ENCODE results near the gene MTIF2. TPM values are rescaled to one million over a fixed set of nuclear protein-coding genes. Genes with fewer than 3 reads are reported as not detected.
"Not testable (repeated sequence)": the region's sequence is repeated elsewhere in the genome, so short reads cannot be mapped to it uniquely, and the experiment has no call there.

MTIF2 gene
- total and polyA plus RNA-seq, 2 donors (not counting 3 experiments of a cell fraction or from before 2014, with no cell fraction given), result 9.3 to 26.9 TPM

DNA sequence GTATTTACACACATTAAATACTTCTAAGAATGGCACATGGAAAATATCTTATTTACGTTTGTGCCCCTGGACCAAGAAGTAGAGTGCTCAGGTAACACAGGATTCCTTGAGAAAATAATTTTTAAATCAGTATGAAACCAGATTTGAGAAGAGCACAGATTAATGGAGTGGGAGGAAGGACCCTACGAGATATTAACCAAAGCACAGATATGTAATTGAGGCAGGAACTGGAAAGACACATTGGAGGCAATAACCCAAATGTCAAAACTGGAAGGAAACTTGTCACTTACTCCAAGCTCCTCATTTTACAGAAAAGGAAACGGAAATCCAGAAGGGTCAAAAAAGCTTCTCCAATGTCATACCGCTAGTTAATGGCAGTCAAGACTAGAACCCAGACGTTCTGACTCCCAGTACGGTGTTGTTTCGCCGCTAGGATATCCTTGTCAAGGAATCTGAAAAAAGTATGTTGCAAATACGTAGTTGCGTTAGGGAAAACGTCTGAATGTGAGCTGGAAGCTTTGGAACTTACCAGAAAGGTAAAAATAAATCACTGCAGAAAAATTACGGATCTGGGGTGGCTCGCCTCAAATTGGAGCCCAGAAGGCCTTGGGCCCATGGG, 634 bp downstream of the MTIF2 start:
- TSS peak; percentile 84 for BruUV-seq (replicated peaks)
- FAIRE-seq, result no peak

DNA sequence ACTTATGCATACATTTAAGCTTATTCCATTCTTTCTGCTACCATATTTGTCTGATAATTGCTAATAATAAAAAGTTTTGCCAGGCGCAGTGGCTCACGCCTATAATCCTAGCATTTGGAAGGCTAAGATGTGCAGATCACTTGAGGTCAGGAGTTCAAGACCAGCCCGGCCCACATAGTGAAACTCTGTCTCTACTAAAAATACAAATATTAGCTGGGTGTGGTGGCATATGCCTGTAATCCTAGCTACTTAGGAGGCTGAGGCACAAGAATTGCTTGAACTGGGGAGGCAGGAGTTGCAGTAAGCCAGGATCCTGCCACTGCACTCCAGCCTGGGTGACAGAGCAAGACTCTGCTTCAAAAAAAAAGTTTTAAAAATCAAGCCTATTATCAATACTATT, 9.4 kb downstream of the MTIF2 start:
- H3K4me3 ChIP-seq (replicated peaks in 1 of 3; ENCODE audit: insufficient read depth in 1 of 3, low read depth in 1 of 3, low read length in 3 of 3); H3K36me3 ChIP-seq (ENCODE audit: control insufficient read depth in 2 of 2, extremely low read depth in 1 of 2, insufficient read depth in 2 of 2, low read length in 2 of 2); intact Hi-C loops (cut with micrococcal nuclease); H3K4me2 ChIP-seq (ENCODE audit: insufficient read depth, low read length); H2AFZ ChIP-seq (ENCODE audit: low read depth, low read length); H3K9me3 ChIP-seq (replicated peaks; ENCODE audit: control insufficient read depth, insufficient read depth, low read length); H3K27me3 ChIP-seq (ENCODE audit: control insufficient read depth in 2 of 2, insufficient read depth in 2 of 2, low read length in 2 of 2); H4K20me1 ChIP-seq (replicated peaks; ENCODE audit: control insufficient read depth, extremely low read depth, insufficient read depth, low read length); H3K9me1 ChIP-seq (replicated peaks; ENCODE audit: control insufficient read depth, extremely low read depth, insufficient read depth, low read length); FAIRE-seq; H3K27ac ChIP-seq (ENCODE audit: insufficient read depth, low read depth, low read length); POLR2A ChIA-PET; H3K79me2 ChIP-seq (ENCODE audit: control insufficient read depth, insufficient read depth, low read length); BruUV-seq (replicated peaks); H3K9ac ChIP-seq (replicated peaks; ENCODE audit: extremely low read depth, insufficient read depth, low read length); DNase-seq (ENCODE audit: low read depth, low spot score); dilution Hi-C loops (cut with MboI; ENCODE audit: extremely low pct_ligation_motif_present, low sequenced_read_pairs); H3K4me1 ChIP-seq (ENCODE audit: control insufficient read depth, extremely low read depth, insufficient read depth, low read length): not testable (repeated sequence)
- CTCF ChIA-PET, result interaction anchor here (0.6 to 3.4 kb wide), 4 partner anchors 12 to 360 kb away, joined by 3 to 13 read pairs (median 4); no protein-coding TSS in a partner anchor

More for the DNA sequence above, 634 bp downstream of the MTIF2 start:
- no peaks in the 10 kb centered on the region for H3K9me1 ChIP-seq (replicated peaks; ENCODE audit: control insufficient read depth, extremely low read depth, insufficient read depth, low read length)
- peak overlapping the region; percentile 7 for H3K27ac ChIP-seq (ENCODE audit: insufficient read depth, low read depth, low read length)
- no peak for TF ChIP-seq GATA2 (IDR thresholded peaks at IDR 0.05; ENCODE audit: insufficient read depth, insufficient read length, low read depth, low read length)
- no peak for TF ChIP-seq EZH2 (IDR thresholded peaks at IDR 0.05; ENCODE audit: borderline replicate concordance, low read depth, low read length, severe bottlenecking)
- no peak for TF ChIP-seq JUN (IDR thresholded peaks at IDR 0.05; ENCODE audit: borderline replicate concordance, insufficient read depth, insufficient read length, low read depth)
- TF ChIP-seq MYC (IDR thresholded peaks at IDR 0.05; ENCODE audit: low read depth, low read length), result no peak
- TF ChIP-seq MAX (IDR thresholded peaks at IDR 0.05; ENCODE audit: insufficient read depth, insufficient read length), result no peak
- no peak for TF ChIP-seq FOS (IDR thresholded peaks at IDR 0.05; ENCODE audit: borderline replicate concordance, insufficient read depth, low read length)
- TF ChIP-seq, protein P1, sequence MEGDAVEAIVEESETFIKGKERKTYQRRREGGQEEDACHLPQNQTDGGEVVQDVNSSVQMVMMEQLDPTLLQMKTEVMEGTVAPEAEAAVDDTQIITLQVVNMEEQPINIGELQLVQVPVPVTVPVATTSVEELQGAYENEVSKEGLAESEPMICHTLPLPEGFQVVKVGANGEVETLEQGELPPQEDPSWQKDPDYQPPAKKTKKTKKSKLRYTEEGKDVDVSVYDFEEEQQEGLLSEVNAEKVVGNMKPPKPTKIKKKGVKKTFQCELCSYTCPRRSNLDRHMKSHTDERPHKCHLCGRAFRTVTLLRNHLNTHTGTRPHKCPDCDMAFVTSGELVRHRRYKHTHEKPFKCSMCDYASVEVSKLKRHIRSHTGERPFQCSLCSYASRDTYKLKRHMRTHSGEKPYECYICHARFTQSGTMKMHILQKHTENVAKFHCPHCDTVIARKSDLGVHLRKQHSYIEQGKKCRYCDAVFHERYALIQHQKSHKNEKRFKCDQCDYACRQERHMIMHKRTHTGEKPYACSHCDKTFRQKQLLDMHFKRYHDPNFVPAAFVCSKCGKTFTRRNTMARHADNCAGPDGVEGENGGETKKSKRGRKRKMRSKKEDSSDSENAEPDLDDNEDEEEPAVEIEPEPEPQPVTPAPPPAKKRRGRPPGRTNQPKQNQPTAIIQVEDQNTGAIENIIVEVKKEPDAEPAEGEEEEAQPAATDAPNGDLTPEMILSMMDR (IDR thresholded peaks at IDR 0.05; ENCODE audit: extremely low read depth in 1 of 2, insufficient read depth in 1 of 2, low read depth in 1 of 2, low read length in 2 of 2), result no peak
- TF ChIP-seq POLR2AphosphoS5 (IDR thresholded peaks at IDR 0.05; ENCODE audit: insufficient read depth, low read depth, low read length), result no peak
- no peak for TF ChIP-seq POLR2A (IDR thresholded peaks at IDR 0.05; ENCODE audit: low read depth, low read length)
- peak overlapping the region; percentile 13 to 78 (median 58) for H3K4me3 ChIP-seq (replicated peaks in 1 of 3; ENCODE audit: insufficient read depth in 1 of 3, low read depth in 1 of 3, low read length in 3 of 3)
- ChIA-PET CTCF (interaction anchor here (0.8 to 1.6 kb wide), 4 partner anchors 10 to 369 kb away, joined by 3 to 4 read pairs (median 4); partner anchors contain the start of gene PPP4R3B), POLR2A (interaction anchor here (0.7 kb wide), 1 partner anchor 13 kb away, joined by 4 read pairs; no protein-coding TSS in a partner anchor)
- no peaks in the 10 kb centered on the region for H3K79me2 ChIP-seq (ENCODE audit: control insufficient read depth, insufficient read depth, low read length)
- H2AFZ ChIP-seq (ENCODE audit: low read depth, low read length), result peak overlapping the region; percentile 59
- H3K9ac ChIP-seq (replicated peaks; ENCODE audit: extremely low read depth, insufficient read depth, low read length), result peak overlapping the region; percentile 60
- no peak for DNase-seq (ENCODE audit: low read depth, low spot score)
- no peaks in the 10 kb centered on the region for H4K20me1 ChIP-seq (replicated peaks; ENCODE audit: control insufficient read depth, extremely low read depth, insufficient read depth, low read length)
- H3K27me3 ChIP-seq (ENCODE audit: control insufficient read depth in 2 of 2, insufficient read depth in 2 of 2, low read length in 2 of 2), result no peaks in the 10 kb centered on the region
- H3K4me2 ChIP-seq (ENCODE audit: insufficient read depth, low read length), result peak overlapping the region; percentile 92
- H3K4me1 ChIP-seq (ENCODE audit: control insufficient read depth, extremely low read depth, insufficient read depth, low read length), result peaks cover 10% of the 10 kb centered on the region
- intact Hi-C loops (cut with micrococcal nuclease) (loop anchor here (2.0 to 5.0 kb wide), 3 partner anchors 36 to 244 kb away; partner anchors contain the start of genes CLHC1 and RPS27A), dilution Hi-C loops (cut with MboI; ENCODE audit: extremely low pct_ligation_motif_present, low sequenced_read_pairs) (no loop called here)
- H3K9me3 ChIP-seq (replicated peaks; ENCODE audit: control insufficient read depth, insufficient read depth, low read length), result no peaks in the 10 kb centered on the region
- H3K36me3 ChIP-seq (ENCODE audit: control insufficient read depth in 2 of 2, extremely low read depth in 1 of 2, insufficient read depth in 2 of 2, low read length in 2 of 2), result peaks cover 0 to 1% of the 10 kb centered on the region in 2 experiments
